Measurements from ENCODE around the gene DGKQ.

DGKQ gene

DNA sequence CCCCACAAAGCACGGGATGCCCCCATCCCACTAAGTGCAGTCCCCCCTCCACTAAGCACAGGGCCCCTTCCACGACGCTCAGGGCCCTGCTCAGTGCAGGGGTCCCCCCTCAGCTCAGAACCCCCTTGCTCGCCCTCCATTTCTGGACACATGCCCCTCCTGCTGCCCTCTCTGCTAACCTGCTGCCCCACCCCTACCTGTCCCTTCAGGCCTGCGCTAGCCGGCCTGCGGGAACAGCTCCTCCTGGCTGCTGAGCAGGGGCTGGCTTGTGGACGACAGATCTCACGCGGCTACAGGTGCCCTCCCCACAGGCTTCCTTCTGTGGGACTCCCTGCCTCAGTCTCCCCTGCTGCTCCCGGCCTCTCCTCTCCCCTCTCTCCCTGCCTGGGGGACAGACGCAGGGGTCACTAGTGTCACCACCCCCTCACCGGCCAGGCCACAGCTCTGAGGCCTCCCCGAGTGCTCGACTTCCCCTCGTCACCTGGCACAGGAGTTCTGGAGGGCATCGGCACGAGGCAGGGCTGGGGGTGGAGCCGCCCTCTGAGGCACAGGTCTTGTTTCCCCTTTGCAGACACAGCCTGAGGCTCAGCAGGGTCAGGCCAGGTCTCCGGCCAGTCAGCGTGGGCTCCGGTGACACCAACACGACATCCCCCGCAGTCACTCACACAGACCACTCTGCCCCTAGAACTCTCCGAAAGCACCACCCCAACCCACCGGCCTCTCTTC is 62.8 kb downstream of the DGKQ start:
- FAIRE-seq (no peak), DNase-seq (ENCODE audit: insufficient read length, low spot score) (no peak)

- FAIRE-seq: no peak
- DNase-seq (ENCODE audit: insufficient read length, low spot score): no peak
Observed at GRCh38 chr4:909821-910220, 63.5 kb downstream of the DGKQ start.

- FAIRE-seq (no peak), DNase-seq (ENCODE audit: insufficient read length, low spot score) (no peak)
Observed at GRCh38 chr4:909131-909571, 64.2 kb downstream of the DGKQ start.
